DOHH2 (cell line): ENCODE data around the gene RXRA.

Experiments
- H3F3A ChIP-seq: fragments of 200-600 bp; sonication (generic), shearing (Covaris generic); 2 replicates; pipeline ENCODE4 v1.6.0; 2016; ENCODE audit warnings: antibody characterized with exemption, mild to moderate bottlenecking; ENCODE audit not compliant: control insufficient read depth, insufficient read depth
- H3K27ac ChIP-seq: fragments of 200-600 bp; sonication (generic); 2 replicates; pipeline ENCODE4 v1.5.1; 2014; ENCODE audit warnings: low read depth, mild to moderate bottlenecking, low read length, moderate library complexity
- H3K27me3 ChIP-seq: fragments of 200-600 bp; sonication (generic); 2 replicates; pipeline ENCODE4 v1.6.1; 2014; ENCODE audit warnings: mild to moderate bottlenecking, low read length, mixed read lengths; ENCODE audit not compliant: control insufficient read depth
- H3K36me3 ChIP-seq: fragments of 200-600 bp; sonication (generic); 2 replicates; pipeline ENCODE4 v1.6.1; 2014; ENCODE audit warnings: mild to moderate bottlenecking, low read length, moderate library complexity, mixed read lengths; ENCODE audit not compliant: control insufficient read depth
- H3K4me1 ChIP-seq: fragments of 200-600 bp; sonication (generic); 2 replicates; pipeline ENCODE4 v1.6.1; 2014; ENCODE audit warnings: mild to moderate bottlenecking, low read length, mixed read lengths; ENCODE audit not compliant: control insufficient read depth
- H3K4me2 ChIP-seq: fragments of 200-600 bp; sonication (generic); 2 replicates; pipeline ENCODE4 v1.6.0; 2014; ENCODE audit warnings: mild to moderate bottlenecking, low read length, moderate library complexity
- H3K4me3 ChIP-seq: fragments of 200-600 bp; sonication (generic); 2 replicates; pipeline ENCODE4 v1.5.1; 2014; ENCODE audit warnings: mild to moderate bottlenecking, low read length, mixed read lengths
- H3K79me2 ChIP-seq: fragments of 200-600 bp; sonication (generic); 2 replicates; pipeline ENCODE4 v1.6.1; 2014; ENCODE audit warnings: mild to moderate bottlenecking, low read length, mixed read lengths; ENCODE audit not compliant: control insufficient read depth
- H3K9me2 ChIP-seq: fragments of 200-600 bp; sonication (generic); replicated peaks from 2 replicates; pipeline ENCODE4 v1.6.1; 2014; ENCODE audit warnings: mild to moderate bottlenecking, low read length, mixed read lengths; ENCODE audit not compliant: control insufficient read depth
- H3K9me3 ChIP-seq: fragments of 200-600 bp; sonication (generic); 2 replicates; pipeline ENCODE4 v1.6.1; 2014; ENCODE audit warnings: antibody characterized with exemption, low read length, mixed read lengths; ENCODE audit not compliant: control insufficient read depth, insufficient read depth
- H4K20me1 ChIP-seq: fragments of 200-600 bp; sonication (generic); 2 replicates; pipeline ENCODE4 v1.6.0; 2014; ENCODE audit warnings: low read depth, mild to moderate bottlenecking, antibody characterized with exemption, low read length, moderate library complexity; ENCODE audit not compliant: control insufficient read depth, insufficient read depth
- EZH2phosphoT487 ChIP-seq: fragments of 200-600 bp; sonication (generic); IDR thresholded peaks from 2 replicates; pipeline ENCODE4 v1.6.1; 2017; ENCODE audit warnings: borderline replicate concordance, mild to moderate bottlenecking, antibody characterized with exemption, low read length, moderate library complexity, mixed read lengths
- TF ChIP-seq, protein P1 (sequence below): fragments of 200-600 bp; sonication (generic); IDR thresholded peaks from one replicate; pipeline ENCODE4 v1.5.1; 2014; ENCODE audit warnings: antibody characterized with exemption, mild to moderate bottlenecking, low read depth, low read length; ENCODE audit not compliant: poor library complexity, severe bottlenecking

The RXRA gene

DNA sequence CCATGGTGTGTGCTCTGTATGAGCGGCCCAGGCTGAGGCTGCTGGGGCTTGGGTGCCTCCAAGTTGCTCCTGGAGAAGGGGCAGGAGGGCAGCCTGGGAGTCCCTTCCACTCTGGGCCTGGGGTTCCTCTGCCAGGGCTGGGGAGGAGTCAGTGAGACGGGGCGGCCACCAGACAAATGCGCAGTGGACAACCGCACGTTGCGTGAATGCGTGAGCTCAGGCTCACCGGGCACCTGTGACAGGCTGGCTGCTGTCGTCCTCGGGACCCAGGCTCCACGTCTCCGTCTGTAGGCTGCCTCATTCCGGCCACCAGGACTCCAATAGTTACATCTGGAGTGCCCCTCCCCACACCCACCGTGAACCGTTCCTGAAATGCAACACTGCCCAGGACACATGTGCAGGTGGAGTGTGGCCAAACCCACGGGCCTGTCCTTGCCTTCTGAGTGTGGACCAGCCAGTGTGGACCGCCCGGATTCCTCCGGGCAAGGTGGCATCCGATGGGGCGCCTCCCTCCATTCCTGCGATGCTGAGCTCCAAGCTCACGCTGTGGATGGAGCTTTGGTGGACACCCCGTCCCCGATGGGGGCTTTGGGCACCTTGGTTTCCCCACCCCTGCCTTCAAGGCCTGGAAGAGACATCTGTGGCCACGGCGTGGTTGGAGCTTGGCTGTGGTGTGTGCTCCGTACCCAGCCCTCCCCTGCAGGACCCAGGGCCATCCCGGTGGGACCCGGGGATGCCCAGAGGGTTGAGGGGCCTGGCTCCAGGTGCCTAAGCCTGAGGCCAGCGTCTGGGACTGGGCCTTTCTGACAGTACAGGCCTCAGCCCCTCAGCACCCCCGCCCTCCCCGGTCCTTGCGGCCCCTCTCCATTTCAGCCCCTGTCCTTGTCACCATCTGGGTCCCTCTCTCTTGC, 34.0 kb upstream of the RXRA start:
- Histone ChIP-seq H3K9me2 (no peaks in the 10 kb centered on the region), H3F3A (no peaks in the 10 kb centered on the region), H4K20me1 (no peaks in the 10 kb centered on the region), H3K27me3 (no peaks in the 10 kb centered on the region), H3K27ac (no peak overlapping the region), H3K79me2 (no peaks in the 10 kb centered on the region), H3K4me2 (no peak overlapping the region), H3K9me3 (no peaks in the 10 kb centered on the region), H3K36me3 (no peaks in the 10 kb centered on the region), H3K4me1 (no peaks in the 10 kb centered on the region), H3K4me3 (no peak overlapping the region)
- TF ChIP-seq, protein P1, sequence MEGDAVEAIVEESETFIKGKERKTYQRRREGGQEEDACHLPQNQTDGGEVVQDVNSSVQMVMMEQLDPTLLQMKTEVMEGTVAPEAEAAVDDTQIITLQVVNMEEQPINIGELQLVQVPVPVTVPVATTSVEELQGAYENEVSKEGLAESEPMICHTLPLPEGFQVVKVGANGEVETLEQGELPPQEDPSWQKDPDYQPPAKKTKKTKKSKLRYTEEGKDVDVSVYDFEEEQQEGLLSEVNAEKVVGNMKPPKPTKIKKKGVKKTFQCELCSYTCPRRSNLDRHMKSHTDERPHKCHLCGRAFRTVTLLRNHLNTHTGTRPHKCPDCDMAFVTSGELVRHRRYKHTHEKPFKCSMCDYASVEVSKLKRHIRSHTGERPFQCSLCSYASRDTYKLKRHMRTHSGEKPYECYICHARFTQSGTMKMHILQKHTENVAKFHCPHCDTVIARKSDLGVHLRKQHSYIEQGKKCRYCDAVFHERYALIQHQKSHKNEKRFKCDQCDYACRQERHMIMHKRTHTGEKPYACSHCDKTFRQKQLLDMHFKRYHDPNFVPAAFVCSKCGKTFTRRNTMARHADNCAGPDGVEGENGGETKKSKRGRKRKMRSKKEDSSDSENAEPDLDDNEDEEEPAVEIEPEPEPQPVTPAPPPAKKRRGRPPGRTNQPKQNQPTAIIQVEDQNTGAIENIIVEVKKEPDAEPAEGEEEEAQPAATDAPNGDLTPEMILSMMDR: no peak
- no peak for TF ChIP-seq EZH2phosphoT487

DNA sequence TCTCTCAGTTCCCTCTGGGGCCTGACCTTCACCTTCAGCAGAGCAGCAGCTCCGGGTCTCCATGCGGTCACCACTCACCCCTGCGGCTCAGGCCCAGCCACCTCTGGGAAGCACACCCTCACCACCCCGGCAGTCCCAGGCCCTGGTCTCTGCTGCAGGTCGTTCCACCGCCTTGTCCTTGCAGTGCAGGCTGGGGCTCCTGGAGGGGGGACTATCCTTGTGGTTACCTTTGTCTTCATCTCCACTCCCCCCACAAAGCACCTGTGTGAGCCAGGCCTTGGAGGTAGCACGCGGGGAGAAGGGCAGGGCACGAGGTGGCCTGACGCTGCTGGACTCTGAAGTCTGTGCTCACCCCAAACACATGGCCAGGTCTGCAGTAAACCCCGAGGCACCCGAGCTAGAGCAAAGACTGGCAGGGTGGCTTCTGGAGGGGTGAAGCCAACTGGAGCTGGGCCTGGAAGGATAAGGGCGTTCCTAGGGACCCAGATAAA, 33.2 kb upstream of the RXRA start:
- Histone ChIP-seq H3K4me1 (no peaks in the 10 kb centered on the region), H3K4me3 (no peak overlapping the region), H3K79me2 (no peaks in the 10 kb centered on the region), H4K20me1 (no peaks in the 10 kb centered on the region), H3K27me3 (no peaks in the 10 kb centered on the region), H3K27ac (no peak overlapping the region), H3K36me3 (no peaks in the 10 kb centered on the region), H3K9me2 (no peaks in the 10 kb centered on the region), H3K4me2 (no peak overlapping the region), H3F3A (no peaks in the 10 kb centered on the region), H3K9me3 (no peaks in the 10 kb centered on the region)
- TF ChIP-seq, protein P1: no peak
- TF ChIP-seq EZH2phosphoT487: no peak

DNA sequence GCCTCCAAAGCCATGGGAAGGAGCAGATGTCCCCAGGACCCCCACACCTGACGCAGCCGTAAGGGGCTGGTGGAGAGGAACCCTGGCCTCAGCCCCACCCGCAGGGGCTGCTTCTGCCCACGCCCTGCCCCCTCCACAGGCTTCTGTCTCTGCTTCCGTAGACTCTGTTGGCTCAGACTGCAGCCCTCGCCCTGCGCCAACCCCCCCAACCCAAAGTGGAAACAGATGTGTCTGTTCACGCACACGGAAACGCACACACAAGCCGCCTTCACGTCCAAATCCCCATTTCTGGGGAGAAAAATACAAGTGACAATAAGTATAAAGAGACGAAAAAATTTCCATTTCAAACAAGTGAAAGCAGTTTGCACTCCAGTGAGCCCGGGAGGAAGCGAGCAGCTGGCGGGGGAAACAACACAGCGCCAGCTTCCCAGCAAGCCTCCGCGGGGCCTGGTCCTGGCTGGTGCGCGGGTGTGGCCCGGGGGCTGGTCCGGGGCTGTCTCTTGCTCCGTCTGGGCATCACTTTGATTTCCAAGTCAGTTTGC, 32.6 kb upstream of the RXRA start:
- H4K20me1 ChIP-seq: no peaks in the 10 kb centered on the region
- no peak overlapping the region for H3K27ac ChIP-seq
- no peak overlapping the region for H3K4me3 ChIP-seq
- H3K4me2 ChIP-seq: no peak overlapping the region
- H3K9me2 ChIP-seq: no peaks in the 10 kb centered on the region
- no peaks in the 10 kb centered on the region for H3K27me3 ChIP-seq
- no peaks in the 10 kb centered on the region for H3K9me3 ChIP-seq
- H3K4me1 ChIP-seq: no peaks in the 10 kb centered on the region
- H3F3A ChIP-seq: no peaks in the 10 kb centered on the region
- no peaks in the 10 kb centered on the region for H3K79me2 ChIP-seq
- TF ChIP-seq EZH2phosphoT487: no peak
- TF ChIP-seq, protein P1: no peak
- H3K36me3 ChIP-seq: no peaks in the 10 kb centered on the region
